Fibroblast of upper back skin (primary cell): ENCODE measurements around the gene SPATA31C1.

Experiments used
- DNase-seq: peaks from one replicate; pipeline ENCODE4 v3.0.0-alpha.2; 2013

The SPATA31C1 gene

GRCh38 chr9:87944096-87944495 lies 26.3 kb downstream of the SPATA31C1 start:
- DNase-seq, result no peak

- no peak for DNase-seq
These were observed 26.9 kb downstream of the SPATA31C1 start for GRCh38 chr9:87944682-87945081.

GRCh38 chr9:87950296-87950695 lies 32.5 kb downstream of the SPATA31C1 start:
- DNase-seq, result no peak

GRCh38 chr9:87950765-87951488 lies 33.2 kb downstream of the SPATA31C1 start:
- peak; percentile 6 for DNase-seq

- DNase-seq, result no peak
These were observed 36.5 kb downstream of the SPATA31C1 start for GRCh38 chr9:87954230-87954629.

GRCh38 chr9:87957839-87958238 lies 40.1 kb downstream of the SPATA31C1 start:
- DNase-seq, result no peak

GRCh38 chr9:87958591-87958990 lies 40.8 kb downstream of the SPATA31C1 start:
- DNase-seq, result no peak

GRCh38 chr9:87959916-87960581 lies 42.3 kb downstream of the SPATA31C1 start:
- peak; percentile 44 for DNase-seq

- DNase-seq, result no peak
These were observed 46.0 kb downstream of the SPATA31C1 start for GRCh38 chr9:87963770-87964169.

GRCh38 chr9:87964826-87965225 lies 47.1 kb downstream of the SPATA31C1 start:
- DNase-seq, result no peak

GRCh38 chr9:87968155-87968554 lies 50.4 kb downstream of the SPATA31C1 start:
- DNase-seq, result no peak

GRCh38 chr9:87970602-87971001 lies 52.8 kb downstream of the SPATA31C1 start:
- no peak for DNase-seq

- no peak for DNase-seq
These were observed 55.4 kb downstream of the SPATA31C1 start for GRCh38 chr9:87973122-87973521.
